MCF 10A (cell line): ENCODE measurements around the gene C19orf33. TPM values are rescaled to one million over a fixed set of nuclear protein-coding genes. Genes with fewer than 3 reads are reported as not detected.
"Not testable (repeated sequence)": the region's sequence is repeated elsewhere in the genome, so short reads cannot be mapped to it uniquely, and the experiment has no call there.

ENCODE experiments used
- Bru-seq: library from RNA; stranded (reverse); fragments of 400-500 nt; gene quantifications from one replicate; lab custom pipeline; 2021; lab: Mats Ljungman, UMichigan
- BruChase-seq, 2 experiments: library from RNA; stranded (reverse); fragments of 400-500 nt; gene quantifications; one replicate each; lab custom pipeline; 2021; lab: Mats Ljungman, UMichigan
- BruUV-seq: library from RNA; stranded (reverse); fragments of 400-500 nt; replicated peaks from 2 replicates; lab custom pipeline; 2021; lab: Mats Ljungman, UMichigan
- CTCF ChIA-PET: fragments of 300-600 bp; sonication (Branson Sonifier 250); formaldehyde crosslinking; extraction: SDS; loops from one replicate; lab custom pipeline; 2021; ENCODE audit warnings: antibody characterized with exemption, inconsistent platforms; lab: Yijun Ruan, JAX
- POLR2A ChIA-PET: fragments of 300-600, 350-650 bp; sonication (Branson Sonifier 250); formaldehyde crosslinking; extraction: SDS; loops from one replicate; lab custom pipeline; 2020; ENCODE audit warnings: antibody characterized with exemption, inconsistent platforms; lab: Yijun Ruan, JAX
- DNase-seq: peaks from one replicate; pipeline ENCODE4 v3.0.0-alpha.2; 2018; ENCODE audit not compliant: unreplicated experiment
- H3K27ac Mint-ChIP-seq: one replicate; pipeline ENCODE4 v1.8.0; 2022; ENCODE audit warnings: mild to moderate bottlenecking, low read depth, mixed read lengths; ENCODE audit not compliant: unreplicated experiment
- H3K27me3 Mint-ChIP-seq: one replicate; pipeline ENCODE4 v1.8.0; 2022; ENCODE audit warnings: mixed read lengths; ENCODE audit not compliant: insufficient read depth, unreplicated experiment
- H3K36me3 Mint-ChIP-seq: one replicate; pipeline ENCODE4 v1.8.0; 2022; ENCODE audit warnings: mild to moderate bottlenecking, moderate library complexity, mixed read lengths; ENCODE audit not compliant: insufficient read depth, unreplicated experiment
- H3K4me1 Mint-ChIP-seq: one replicate; pipeline ENCODE4 v1.8.0; 2022; ENCODE audit warnings: mixed read lengths; ENCODE audit not compliant: insufficient read depth, unreplicated experiment
- H3K4me3 Mint-ChIP-seq: one replicate; pipeline ENCODE4 v1.8.0; 2022; ENCODE audit warnings: mild to moderate bottlenecking, moderate library complexity, mixed read lengths; ENCODE audit not compliant: unreplicated experiment
- H3K9me3 Mint-ChIP-seq: one replicate; pipeline ENCODE4 v1.8.0; 2022; ENCODE audit warnings: mixed read lengths; ENCODE audit not compliant: unreplicated experiment
- CTCF ChIP-seq: fragments of 200-600 bp; IDR thresholded peaks from one replicate; pipeline ENCODE4 v1.8.0; 2022; ENCODE audit warnings: antibody characterized with exemption, mild to moderate bottlenecking; ENCODE audit not compliant: unreplicated experiment
- intact Hi-C: fragments of 100-400 bp; cut with micrococcal nuclease; formaldehyde crosslinking; loops from 2 replicates; pipeline ENCODE4 v1.14.1; 2022
- long read RNA-seq: library from polyadenylated mRNA; stranded (forward); transcript quantifications from one replicate; pipeline ENCODE4 v2.0.0, GENCODE V29; 2022
- total RNA-seq: library from RNA; stranded (reverse); gene quantifications from 2 replicates; pipeline ENCODE4 v1.2.3, GENCODE V29; 2022

The C19orf33 gene
- 343 and 381 TPM in 2 replicates for total RNA-seq
- Bru-seq, nascent RNA, result percentile 99 among the genes with signal in this experiment
- BruChase-seq, experiment 1, labeled RNA remaining after a 6-hour chase, result percentile 96 among the genes with signal in this experiment
- BruChase-seq, experiment 2, labeled RNA remaining after a 2-hour chase, result percentile 97 among the genes with signal in this experiment
- long read RNA-seq, transcript C19orf33-201 (4 exons, 467 nt), result major isoform, 284 of 393 reads
- long read RNA-seq, transcript C19orf33-203 (3 exons, 462 nt), result minor isoform, 14 of 393 reads
- long read RNA-seq, transcript C19orf33-202 (4 exons, 520 nt), result minor isoform, 72 of 393 reads
- long read RNA-seq, partial matches to known transcripts, result 1 of 393 reads
- long read RNA-seq, other reads (novel, unspliced or antisense), result 20 of 393 reads

- no peak for TF ChIP-seq CTCF
- no peaks in the 10 kb centered on the region for H3K9me3 Mint-ChIP-seq
- intact Hi-C loops, result loop anchor here (2.0 kb wide), 1 partner anchor 31 kb away; the partner anchor contains the start of gene CATSPERG
- peak; percentile 93 for DNase-seq
- TSS peak; percentile 72 for BruUV-seq
- H3K27ac Mint-ChIP-seq, result peak within 1 kb of the TSS; percentile 91
- POLR2A ChIA-PET, result interaction anchor here (0.6 to 3.8 kb wide), 24 partner anchors 9 to 1100 kb away, joined by 3 to 49 read pairs (median 6); partner anchors contain the start of genes CATSPERG, GGN, KCNK6 and PSMD8
- H3K4me3 Mint-ChIP-seq, result peak within 1 kb of the TSS; percentile 89
- peaks cover 17% of the 10 kb centered on the region for H3K4me1 Mint-ChIP-seq
- H3K27me3 Mint-ChIP-seq, result no peaks in the 10 kb centered on the region
- CTCF ChIA-PET, result interaction anchor here (0.6 to 1.8 kb wide), 5 partner anchors 10 to 60 kb away, joined by 3 to 9 read pairs (median 4); no protein-coding TSS in a partner anchor
- peaks cover 37% of the 10 kb centered on the region for H3K36me3 Mint-ChIP-seq
Observed at GRCh38 chr19:38303517-38304351, at the start of gene C19orf33. C19orf33 (plus strand) TSS chr19:38304251; CDS start chr19:38304262, 11 bp downstream.

- intact Hi-C loops, result no loop called here
- no peak for TF ChIP-seq CTCF
- H3K27me3 Mint-ChIP-seq, result no peaks in the 10 kb centered on the region
- no peak overlapping the region for H3K27ac Mint-ChIP-seq
- no peaks in the 10 kb centered on the region for H3K36me3 Mint-ChIP-seq
- H3K9me3 Mint-ChIP-seq, result no peaks in the 10 kb centered on the region
- POLR2A ChIA-PET, result no interaction called here
- H3K4me3 Mint-ChIP-seq, result no peak overlapping the region
- CTCF ChIA-PET, result interaction anchor here (0.6 to 1.6 kb wide), 5 partner anchors 11 to 293 kb away, joined by 3 to 5 read pairs (median 3); no protein-coding TSS in a partner anchor
- peaks cover 11% of the 10 kb centered on the region for H3K4me1 Mint-ChIP-seq
- no TSS peak for BruUV-seq
- DNase-seq, result no peak
Observed at GRCh38 chr19:38255383-38256014, 48.6 kb upstream of the C19orf33 start.

GRCh38 chr19:38261942-38262341, 42.1 kb upstream of the C19orf33 start:
- peaks cover 19% of the 10 kb centered on the region for H3K4me1 Mint-ChIP-seq
- DNase-seq, POLR2A ChIA-PET: not testable (repeated sequence)

GRCh38 chr19:38262585-38263268, 41.3 kb upstream of the C19orf33 start:
- peaks cover 27% of the 10 kb centered on the region for H3K4me1 Mint-ChIP-seq
- ChIA-PET CTCF (interaction anchor here (1.3 kb wide), 1 partner anchor 22 kb away, joined by 3 read pairs; no protein-coding TSS in a partner anchor), POLR2A (no interaction called here)
- H3K4me3 Mint-ChIP-seq, result no peak overlapping the region
- no TSS peak for BruUV-seq
- intact Hi-C loops, result no loop called here
- no peak overlapping the region for H3K27ac Mint-ChIP-seq
- no peak for DNase-seq
- H3K9me3 Mint-ChIP-seq, result no peaks in the 10 kb centered on the region
- no peaks in the 10 kb centered on the region for H3K27me3 Mint-ChIP-seq
- no peak for TF ChIP-seq CTCF
- no peaks in the 10 kb centered on the region for H3K36me3 Mint-ChIP-seq

More at GRCh38 chr19:38261942-38262341, 42.1 kb upstream of the C19orf33 start:
- intact Hi-C loops, H3K27me3 Mint-ChIP-seq, BruUV-seq, H3K27ac Mint-ChIP-seq, H3K4me3 Mint-ChIP-seq, H3K9me3 Mint-ChIP-seq, H3K36me3 Mint-ChIP-seq: not testable (repeated sequence)
- CTCF ChIA-PET, result interaction anchor here (0.6 kb wide), 1 partner anchor 17 kb away, joined by 3 read pairs; no protein-coding TSS in a partner anchor
